ENCODE data around the gene FRMD4A.

Gene FRMD4A

GRCh38 chr10:14003517-14004184, 327.1 kb downstream of the FRMD4A start:
- Histone ChIP-seq H3K4me3 (replicated peaks; ENCODE audit: insufficient read depth, low read length) (no peak overlapping the region), H3K27me3 (ENCODE audit: insufficient read depth, poor library complexity, severe bottlenecking) (no peaks in the 10 kb centered on the region), H3K27ac (replicated peaks) (no peak overlapping the region)
- TF ChIP-seq REST (IDR thresholded peaks at IDR 0.05; ENCODE audit: insufficient replicate concordance, low read depth): no peak
- TF ChIP-seq GABPA (IDR thresholded peaks at IDR 0.05; ENCODE audit: low read depth): no peak
- no peak for TF ChIP-seq CTCF (IDR thresholded peaks at IDR 0.05; ENCODE audit: insufficient read depth, low read length)
- TF ChIP-seq SPI1 (IDR thresholded peaks at IDR 0.05; ENCODE audit: borderline replicate concordance, low read depth): no peak
- TF ChIP-seq POLR2AphosphoS5 (IDR thresholded peaks at IDR 0.05; ENCODE audit: low read depth): no peak
- no peak for DNase-seq (ENCODE audit: low read depth in 1 of 2, low spot score in 1 of 2)

GRCh38 chr10:14001298-14002040, 329.3 kb downstream of the FRMD4A start:
- Histone ChIP-seq H3K4me3 (replicated peaks; ENCODE audit: insufficient read depth, low read length) (no peak overlapping the region), H3K27me3 (ENCODE audit: insufficient read depth, poor library complexity, severe bottlenecking) (no peaks in the 10 kb centered on the region), H3K27ac (replicated peaks) (no peak overlapping the region)
- DNase-seq (ENCODE audit: low read depth in 1 of 2, low spot score in 1 of 2): no peak
- no peak for TF ChIP-seq POLR2AphosphoS5 (IDR thresholded peaks at IDR 0.05; ENCODE audit: low read depth)
- TF ChIP-seq SPI1 (IDR thresholded peaks at IDR 0.05; ENCODE audit: borderline replicate concordance, low read depth): no peak
- no peak for TF ChIP-seq GABPA (IDR thresholded peaks at IDR 0.05; ENCODE audit: low read depth)

GRCh38 chr10:13998163-13998835, 332.4 kb downstream of the FRMD4A start:
- Histone ChIP-seq H3K27ac (replicated peaks) (no peak overlapping the region), H3K4me3 (replicated peaks; ENCODE audit: insufficient read depth, low read length) (no peak overlapping the region), H3K27me3 (ENCODE audit: insufficient read depth, poor library complexity, severe bottlenecking) (no peaks in the 10 kb centered on the region)
- TF ChIP-seq GABPA (IDR thresholded peaks at IDR 0.05; ENCODE audit: low read depth): no peak
- no peak for TF ChIP-seq POLR2AphosphoS5 (IDR thresholded peaks at IDR 0.05; ENCODE audit: low read depth)
- no peak for TF ChIP-seq REST (IDR thresholded peaks at IDR 0.05; ENCODE audit: insufficient replicate concordance, low read depth)
- no peak for TF ChIP-seq SPI1 (IDR thresholded peaks at IDR 0.05; ENCODE audit: borderline replicate concordance, low read depth)
- no peak for DNase-seq (ENCODE audit: low read depth in 1 of 2, low spot score in 1 of 2)

GRCh38 chr10:13997650-13998049, 333.1 kb downstream of the FRMD4A start:
- no peak for TF ChIP-seq POLR2AphosphoS5 (IDR thresholded peaks at IDR 0.05; ENCODE audit: low read depth)
- no peak for TF ChIP-seq REST (IDR thresholded peaks at IDR 0.05; ENCODE audit: insufficient replicate concordance, low read depth)
- H3K27me3 ChIP-seq (ENCODE audit: insufficient read depth, poor library complexity, severe bottlenecking): no peaks in the 10 kb centered on the region
- H3K27ac ChIP-seq (replicated peaks): no peak overlapping the region
- no peak overlapping the region for H3K4me3 ChIP-seq (replicated peaks; ENCODE audit: insufficient read depth, low read length)
- no peak for DNase-seq (ENCODE audit: low read depth in 1 of 2, low spot score in 1 of 2)

Measured in HL-60 (cell line).